ENCODE data around the gene GRHPR.

The GRHPR gene

DNA sequence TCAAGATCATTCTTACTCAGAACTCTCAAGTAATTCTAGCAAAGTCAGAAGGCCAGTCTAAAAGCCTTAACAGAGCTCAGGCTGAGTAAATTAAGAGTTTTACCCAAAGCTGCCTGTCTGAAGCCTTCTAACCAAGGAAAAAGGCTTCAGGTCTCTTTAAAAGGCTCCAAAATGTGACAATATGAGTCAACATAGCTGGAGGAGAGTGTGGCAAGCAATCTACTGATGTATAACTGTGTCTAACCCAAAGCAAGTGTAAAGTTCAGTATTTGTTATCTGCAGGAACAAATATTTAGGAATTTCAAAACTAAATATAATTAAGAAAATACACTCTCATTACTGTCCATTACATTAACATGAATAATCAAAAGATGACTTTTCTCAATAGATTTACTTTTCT, 31.7 kb downstream of the GRHPR start:
- FAIRE-seq = no peak
- TF ChIP-seq, protein P1, sequence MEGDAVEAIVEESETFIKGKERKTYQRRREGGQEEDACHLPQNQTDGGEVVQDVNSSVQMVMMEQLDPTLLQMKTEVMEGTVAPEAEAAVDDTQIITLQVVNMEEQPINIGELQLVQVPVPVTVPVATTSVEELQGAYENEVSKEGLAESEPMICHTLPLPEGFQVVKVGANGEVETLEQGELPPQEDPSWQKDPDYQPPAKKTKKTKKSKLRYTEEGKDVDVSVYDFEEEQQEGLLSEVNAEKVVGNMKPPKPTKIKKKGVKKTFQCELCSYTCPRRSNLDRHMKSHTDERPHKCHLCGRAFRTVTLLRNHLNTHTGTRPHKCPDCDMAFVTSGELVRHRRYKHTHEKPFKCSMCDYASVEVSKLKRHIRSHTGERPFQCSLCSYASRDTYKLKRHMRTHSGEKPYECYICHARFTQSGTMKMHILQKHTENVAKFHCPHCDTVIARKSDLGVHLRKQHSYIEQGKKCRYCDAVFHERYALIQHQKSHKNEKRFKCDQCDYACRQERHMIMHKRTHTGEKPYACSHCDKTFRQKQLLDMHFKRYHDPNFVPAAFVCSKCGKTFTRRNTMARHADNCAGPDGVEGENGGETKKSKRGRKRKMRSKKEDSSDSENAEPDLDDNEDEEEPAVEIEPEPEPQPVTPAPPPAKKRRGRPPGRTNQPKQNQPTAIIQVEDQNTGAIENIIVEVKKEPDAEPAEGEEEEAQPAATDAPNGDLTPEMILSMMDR (IDR thresholded peaks at IDR 0.05; ENCODE audit: insufficient read depth, missing control alignments) = no peak
- no peak for DNase-seq (ENCODE audit: insufficient read length, low spot score)

- DNase-seq (ENCODE audit: insufficient read length, low spot score) (no peak), FAIRE-seq (no peak)
- TF ChIP-seq, protein P1 (IDR thresholded peaks at IDR 0.05; ENCODE audit: insufficient read depth, missing control alignments) = no peak
Measured at GRCh38 chr9:37455884-37456647, 33.6 kb downstream of the GRHPR start.

DNA sequence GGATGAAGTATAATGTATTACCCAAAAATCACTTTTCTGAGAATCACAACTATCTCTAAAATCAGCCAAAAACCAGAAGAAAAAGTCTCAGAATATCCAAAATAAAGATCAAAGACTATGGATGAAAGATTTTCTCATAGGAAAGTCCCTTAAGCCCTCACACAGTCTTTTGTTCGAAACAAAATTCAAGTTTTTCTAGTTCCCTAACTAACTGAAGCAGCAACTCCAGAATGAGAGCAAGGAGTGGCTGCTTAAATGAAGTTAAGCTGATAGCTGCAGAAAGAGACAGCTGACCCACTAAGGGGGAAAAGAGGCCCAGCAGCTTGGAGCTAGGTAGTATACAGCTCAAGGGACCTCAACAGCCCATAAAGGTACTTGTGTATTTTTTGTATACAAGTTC, 34.3 kb downstream of the GRHPR start:
- DNase-seq (ENCODE audit: insufficient read length, low spot score) (no peak), FAIRE-seq (no peak)
- TF ChIP-seq, protein P1 (IDR thresholded peaks at IDR 0.05; ENCODE audit: insufficient read depth, missing control alignments) = no peak

- no peak for FAIRE-seq
- TF ChIP-seq, protein P1 (IDR thresholded peaks at IDR 0.05; ENCODE audit: insufficient read depth, missing control alignments) = no peak
Measured at GRCh38 chr9:37464006-37464405, 41.5 kb downstream of the GRHPR start.

GRCh38 chr9:37464426-37465248, 42.1 kb downstream of the GRHPR start:
- no peak for FAIRE-seq
- no peak for DNase-seq (ENCODE audit: insufficient read length, low spot score)
- TF ChIP-seq, protein P1 (IDR thresholded peaks at IDR 0.05; ENCODE audit: insufficient read depth, missing control alignments) = no peak

More at GRCh38 chr9:37464006-37464405, 41.5 kb downstream of the GRHPR start:
- DNase-seq (ENCODE audit: insufficient read length, low spot score) = no peak

DNA sequence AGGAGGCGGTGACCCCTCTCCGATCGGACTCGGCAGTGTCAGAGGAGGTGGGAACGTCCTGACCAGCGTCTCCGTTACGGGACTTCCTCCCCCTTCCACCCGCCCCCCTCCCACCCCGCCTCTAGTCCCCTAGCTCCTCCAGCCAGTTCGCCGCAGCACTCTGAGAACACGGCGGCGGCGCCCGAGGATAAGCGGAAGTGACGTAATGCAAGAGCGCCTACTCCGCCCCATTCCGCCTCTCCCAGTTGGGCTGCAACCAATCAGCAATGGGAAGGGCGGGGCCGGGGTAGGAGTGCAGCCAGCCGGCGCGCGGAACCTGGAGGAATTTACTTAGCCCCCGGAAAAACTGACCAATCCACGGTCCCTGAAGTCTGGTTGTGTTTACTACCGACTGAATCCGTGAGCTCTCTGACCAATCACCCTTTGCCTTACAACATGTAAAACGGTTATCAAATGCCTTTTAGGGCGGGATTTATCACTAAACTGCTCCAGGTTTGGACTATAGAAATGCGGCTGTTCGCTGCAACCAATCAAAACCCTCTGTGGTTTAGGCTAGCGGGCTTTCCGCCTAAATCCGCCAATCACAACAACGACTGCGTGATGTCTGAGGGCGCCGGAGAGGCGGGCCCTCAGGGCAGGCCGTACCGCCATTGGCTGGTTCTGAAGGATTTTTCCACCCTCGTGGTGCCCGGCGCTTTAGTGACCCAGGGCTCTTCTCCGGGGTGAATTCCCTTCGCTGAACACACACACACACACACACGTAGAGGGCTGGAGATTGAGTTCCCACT, 42.9 kb downstream of the GRHPR start, which contains the start of gene ZBTB5:
TSS of gene ZBTB5 (minus strand) at position 202 of the 788 bp plus-strand sequence. CDS start 22,899 bp downstream, outside the sequence.
- FAIRE-seq (peak; percentile 16), DNase-seq (ENCODE audit: insufficient read length, low spot score) (peak; percentile 67)
- TF ChIP-seq, protein P1 (IDR thresholded peaks at IDR 0.05; ENCODE audit: insufficient read depth, missing control alignments) = no peak
